Upper lobe of right lung (tissue), 1 donor: ENCODE data around the gene NMT1. TPM values are rescaled to one million over a fixed set of nuclear protein-coding genes. Genes with fewer than 3 reads are reported as not detected.

Experiments used
- ATAC-seq: fragments of 200-7000 bp; cut with Tn5 transposase; one replicate; pipeline ENCODE4 v1.9.1; 2020; ENCODE audit warnings: mild to moderate bottlenecking, moderate library complexity
- DNase-seq: peaks from one replicate; pipeline ENCODE4 v3.0.0-alpha.2; 2020
- H3K27ac ChIP-seq: fragments of 200-600 bp; one replicate; pipeline ENCODE4 v1.8.0; 2022
- H3K27me3 ChIP-seq: fragments of 200-600 bp; one replicate; pipeline ENCODE4 v1.8.0; 2022; ENCODE audit warnings: mild to moderate bottlenecking
- H3K36me3 ChIP-seq: fragments of 200-600 bp; one replicate; pipeline ENCODE4 v1.8.0; 2022
- H3K4me1 ChIP-seq: fragments of 200-600 bp; one replicate; pipeline ENCODE4 v1.8.0; 2022
- H3K4me3 ChIP-seq: fragments of 200-600 bp; one replicate; pipeline ENCODE4 v1.8.0; 2022; ENCODE audit warnings: mild to moderate bottlenecking
- H3K9me3 ChIP-seq: fragments of 200-600 bp; one replicate; pipeline ENCODE4 v1.8.0; 2022
- intact Hi-C: fragments of 100-400 bp; cut with DNase I; formaldehyde crosslinking; loops from one replicate; pipeline ENCODE4 v1.11.0; 2022
- total RNA-seq: library from RNA; stranded (reverse); fragmentation: NEBNext Ultra II Directional; extraction: Animal tissue kit (Norgen Biotek cat#: 25700); gene quantifications from one replicate; pipeline ENCODE4 v1.2.1, GENCODE V29; 2021
- TF ChIP-seq, protein P1 (sequence below): fragments of 200-600 bp; IDR thresholded peaks from one replicate; pipeline ENCODE4 v1.8.0; 2022; ENCODE audit warnings: antibody characterized with exemption
- donor health status: DM: no; HTN: yes; CAD: no; lungs with severe emphysema.

Gene NMT1
- total RNA-seq, 1 donor from 2014 or later, result 107 TPM

DNA sequence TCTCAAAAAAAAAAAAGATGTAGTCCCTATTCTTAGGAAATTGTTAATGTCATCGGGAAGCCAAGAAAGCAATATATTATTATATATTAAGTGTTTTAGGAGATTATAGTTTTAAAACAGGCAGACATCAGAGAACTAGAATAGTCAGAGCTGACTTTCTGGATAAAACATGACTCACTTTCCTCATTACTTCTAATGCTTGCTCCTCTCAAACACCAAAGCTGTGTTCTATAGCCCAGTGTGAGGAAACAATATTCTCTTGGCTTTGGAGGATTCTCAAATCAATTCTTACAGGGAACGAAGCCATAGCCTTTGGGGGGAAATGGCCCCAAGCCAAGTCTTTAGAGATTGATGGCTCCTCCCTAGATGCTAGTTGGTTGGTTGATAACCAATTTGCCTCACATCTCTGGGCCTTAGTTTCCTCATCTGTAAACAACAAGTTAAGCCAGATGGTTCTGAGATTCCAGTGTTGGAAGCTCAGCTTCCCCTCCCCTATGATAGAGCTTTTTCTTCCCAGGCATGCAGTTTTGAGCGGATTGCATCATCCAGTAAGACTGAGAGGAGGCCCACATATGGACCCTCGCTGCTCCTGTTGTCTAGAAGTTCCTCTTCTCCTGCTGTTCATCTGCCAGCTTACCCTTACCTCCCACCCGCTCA, 12.4 kb downstream of the NMT1 start:
- Histone ChIP-seq H3K27me3 (no peaks in the 10 kb centered on the region), H3K27ac (no peak overlapping the region), H3K4me1 (peaks cover 8% of the 10 kb centered on the region), H3K4me3 (no peak overlapping the region), H3K36me3 (peaks cover 39% of the 10 kb centered on the region), H3K9me3 (no peaks in the 10 kb centered on the region)
- no peak for DNase-seq
- TF ChIP-seq, protein P1, sequence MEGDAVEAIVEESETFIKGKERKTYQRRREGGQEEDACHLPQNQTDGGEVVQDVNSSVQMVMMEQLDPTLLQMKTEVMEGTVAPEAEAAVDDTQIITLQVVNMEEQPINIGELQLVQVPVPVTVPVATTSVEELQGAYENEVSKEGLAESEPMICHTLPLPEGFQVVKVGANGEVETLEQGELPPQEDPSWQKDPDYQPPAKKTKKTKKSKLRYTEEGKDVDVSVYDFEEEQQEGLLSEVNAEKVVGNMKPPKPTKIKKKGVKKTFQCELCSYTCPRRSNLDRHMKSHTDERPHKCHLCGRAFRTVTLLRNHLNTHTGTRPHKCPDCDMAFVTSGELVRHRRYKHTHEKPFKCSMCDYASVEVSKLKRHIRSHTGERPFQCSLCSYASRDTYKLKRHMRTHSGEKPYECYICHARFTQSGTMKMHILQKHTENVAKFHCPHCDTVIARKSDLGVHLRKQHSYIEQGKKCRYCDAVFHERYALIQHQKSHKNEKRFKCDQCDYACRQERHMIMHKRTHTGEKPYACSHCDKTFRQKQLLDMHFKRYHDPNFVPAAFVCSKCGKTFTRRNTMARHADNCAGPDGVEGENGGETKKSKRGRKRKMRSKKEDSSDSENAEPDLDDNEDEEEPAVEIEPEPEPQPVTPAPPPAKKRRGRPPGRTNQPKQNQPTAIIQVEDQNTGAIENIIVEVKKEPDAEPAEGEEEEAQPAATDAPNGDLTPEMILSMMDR, result no peak
- peak; percentile 39 for ATAC-seq
- intact Hi-C loops, result no loop called here

DNA sequence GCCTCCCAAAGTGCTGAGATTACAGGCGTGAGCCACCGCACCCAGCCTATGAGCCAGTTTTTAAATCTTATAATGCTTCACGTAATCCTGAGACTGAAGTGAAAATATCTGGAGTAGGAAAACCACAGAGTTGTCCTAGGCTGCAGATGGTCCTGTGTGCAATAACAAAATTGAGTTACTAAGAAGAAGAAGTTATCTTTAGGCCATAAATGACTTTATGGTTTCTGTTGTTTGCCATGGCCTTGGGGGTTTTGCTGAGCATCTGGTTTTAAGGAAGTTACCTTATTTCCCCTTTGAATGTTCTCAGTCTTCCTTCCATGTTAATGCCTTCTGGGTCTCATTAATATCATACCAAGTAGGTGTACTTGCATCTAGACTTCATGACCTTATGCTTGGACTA, 16.5 kb downstream of the NMT1 start:
- Histone ChIP-seq H3K4me1 (peaks cover 8% of the 10 kb centered on the region), H3K9me3 (no peaks in the 10 kb centered on the region), H3K36me3 (peaks cover 51% of the 10 kb centered on the region), H3K27me3 (no peaks in the 10 kb centered on the region), H3K4me3 (no peak overlapping the region), H3K27ac (no peak overlapping the region)
- peak; percentile 51 for ATAC-seq
- intact Hi-C loops, result no loop called here
- DNase-seq, result no peak
- TF ChIP-seq, protein P1, result no peak

DNA sequence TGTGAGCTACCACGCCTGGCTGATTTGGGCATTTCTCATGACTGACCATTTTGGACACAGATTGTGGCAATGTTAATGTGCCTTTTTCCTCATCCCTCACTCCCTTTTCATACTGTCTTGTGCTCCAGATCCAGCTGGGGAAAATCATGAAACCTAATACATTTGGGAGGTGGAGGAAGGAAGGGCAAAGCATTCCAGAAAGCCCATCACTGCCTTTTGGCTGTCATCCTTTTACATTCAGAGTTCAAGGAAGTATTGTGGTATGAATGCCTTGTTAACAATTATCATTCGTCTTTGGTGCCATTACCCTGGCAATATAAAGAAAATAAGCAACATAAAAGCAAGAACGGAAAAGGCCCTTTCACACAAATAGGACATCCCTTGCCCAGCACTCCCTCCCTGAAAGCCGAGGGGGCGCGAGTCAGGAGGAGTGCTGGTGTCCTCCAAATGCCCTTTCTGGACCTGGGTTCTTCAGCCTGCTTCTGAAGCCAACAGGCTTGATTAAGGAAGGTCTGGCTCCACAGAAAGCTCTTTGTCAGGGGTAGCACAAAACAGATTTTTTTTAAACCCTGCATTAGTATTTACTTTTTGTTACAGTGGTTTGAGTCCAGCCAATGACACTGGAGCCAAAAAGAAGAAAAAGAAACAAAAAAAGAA, 20.1 kb downstream of the NMT1 start:
- H3K27ac ChIP-seq, result peak overlapping the region; percentile 9
- intact Hi-C loops, result no loop called here
- H3K27me3 ChIP-seq, result no peaks in the 10 kb centered on the region
- TF ChIP-seq, protein P1, result no peak
- ATAC-seq (no peak), DNase-seq (no peak)
- H3K4me3 ChIP-seq, result no peak overlapping the region
- no peaks in the 10 kb centered on the region for H3K9me3 ChIP-seq
- peaks cover 64% of the 10 kb centered on the region for H3K36me3 ChIP-seq
- H3K4me1 ChIP-seq, result peaks cover 8% of the 10 kb centered on the region

DNA sequence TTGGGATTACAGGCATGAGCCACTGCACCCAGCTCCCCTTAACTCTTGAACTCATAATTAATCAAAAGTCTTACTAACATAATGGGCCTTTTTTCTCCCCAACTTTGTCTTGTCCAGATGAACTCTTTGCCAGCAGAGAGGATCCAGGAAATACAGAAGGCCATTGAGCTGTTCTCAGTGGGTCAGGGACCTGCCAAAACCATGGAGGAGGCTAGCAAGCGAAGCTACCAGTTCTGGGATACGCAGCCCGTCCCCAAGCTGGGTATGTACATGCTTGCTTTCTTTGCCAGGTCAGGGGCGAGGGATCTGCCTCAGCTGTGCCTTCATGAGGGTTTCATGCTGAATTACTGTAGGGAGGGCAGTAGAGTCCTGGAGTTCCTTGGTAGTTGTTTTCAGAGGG, 25.3 kb downstream of the NMT1 start:
- Histone ChIP-seq H3K27me3 (no peaks in the 10 kb centered on the region), H3K4me1 (no peaks in the 10 kb centered on the region), H3K36me3 (peaks cover 97% of the 10 kb centered on the region), H3K27ac (no peak overlapping the region), H3K9me3 (no peaks in the 10 kb centered on the region), H3K4me3 (no peak overlapping the region)
- ATAC-seq (no peak), DNase-seq (no peak)
- intact Hi-C loops, result no loop called here
- TF ChIP-seq, protein P1, result no peak

DNA sequence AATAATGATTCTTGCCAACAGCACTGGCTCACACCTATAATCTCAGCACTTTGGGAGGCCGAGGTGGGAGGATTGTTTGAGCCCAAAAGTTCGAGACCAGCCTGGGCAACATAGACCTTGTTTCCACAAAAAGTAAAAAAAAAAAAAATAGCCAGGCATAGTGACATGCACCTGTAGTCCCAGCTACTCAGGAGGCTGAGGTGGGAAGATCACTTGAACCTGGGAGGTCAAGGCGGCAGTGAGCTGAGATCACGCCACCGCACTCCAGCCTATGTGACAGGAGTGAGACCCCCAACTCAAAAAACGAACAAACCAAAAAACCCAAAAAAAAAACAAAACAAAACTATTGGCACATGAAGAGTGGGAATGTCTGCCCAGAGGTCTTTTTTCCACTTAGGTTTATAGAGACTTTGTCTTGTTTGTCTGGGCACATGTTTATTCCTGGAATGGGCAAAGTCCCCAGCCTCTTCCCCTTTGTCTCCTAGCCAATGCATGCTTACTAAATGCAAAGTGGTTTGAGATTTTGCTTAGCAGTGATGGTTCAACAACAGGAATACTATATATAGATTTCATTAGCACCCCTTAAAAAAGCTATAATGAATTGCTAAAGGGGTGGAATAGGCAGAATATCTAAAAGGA, 25.9 kb downstream of the NMT1 start:
- H3K27ac ChIP-seq, result no peak overlapping the region
- DNase-seq, result no peak
- H3K4me3 ChIP-seq, result no peak overlapping the region
- H3K27me3 ChIP-seq, result no peaks in the 10 kb centered on the region
- ATAC-seq, result no peak
- no peaks in the 10 kb centered on the region for H3K9me3 ChIP-seq
- intact Hi-C loops, result no loop called here
- H3K36me3 ChIP-seq, result peaks cover 97% of the 10 kb centered on the region
- TF ChIP-seq, protein P1, result no peak
- H3K4me1 ChIP-seq, result peaks cover 4% of the 10 kb centered on the region
